Muscle of arm (tissue), 14 donors: ENCODE data around the gene RGCC. TPM values are rescaled to one million over a fixed set of nuclear protein-coding genes. Genes with fewer than 3 reads are reported as not detected.
"Not testable (repeated sequence)": the region's sequence is repeated elsewhere in the genome, so short reads cannot be mapped to it uniquely, and the experiment has no call there.

Experiments
- DNase-seq: peaks from one replicate; pipeline ENCODE4 v3.0.0-alpha.2; 2013
- long read RNA-seq, 11 donors: transcript quantifications; one replicate each; lab custom pipeline, GENCODE V29; 2026
- polyA plus RNA-seq, 12 donors: library from polyadenylated mRNA; unstranded; fragments of 120-200 nt; gene quantifications; one replicate each; pipeline ENCODE4 v1.2.1, GENCODE V29; 2013; ENCODE audit not compliant: insufficient read length in 12 of 12

RGCC gene
- polyA plus RNA-seq, result 10 to 100 TPM in 11 of 12 donors, not detected in 1; 17.0 to 91.9 (median 26.5) TPM
- long read RNA-seq, donor 1, partial matches to known transcripts, result 5 of 8 reads
- long read RNA-seq, donor 1, other reads (novel, unspliced or antisense), result 0 of 8 reads
- long read RNA-seq, donor 2, transcript RGCC-201 (5 exons, 960 nt), result major isoform, 28 of 35 reads
- long read RNA-seq, donor 2, partial matches to known transcripts, result 7 of 35 reads
- long read RNA-seq, donor 2, other reads (novel, unspliced or antisense), result 0 of 35 reads
- long read RNA-seq, donor 3, transcript RGCC-201 (5 exons, 960 nt), result major isoform, 13 of 13 reads
- long read RNA-seq, donor 3, partial matches to known transcripts, result 0 of 13 reads
- long read RNA-seq, donor 3, other reads (novel, unspliced or antisense), result 0 of 13 reads
- long read RNA-seq, donor 4, transcript RGCC-201 (5 exons, 960 nt), result major isoform, 9 of 9 reads
- long read RNA-seq, donor 4, partial matches to known transcripts, result 0 of 9 reads
- long read RNA-seq, donor 4, other reads (novel, unspliced or antisense), result 0 of 9 reads
- long read RNA-seq, donor 5, transcript RGCC-201 (5 exons, 960 nt), result major isoform, 17 of 24 reads
- long read RNA-seq, donor 5, partial matches to known transcripts, result 7 of 24 reads
- long read RNA-seq, donor 5, other reads (novel, unspliced or antisense), result 0 of 24 reads
- long read RNA-seq, donor 6, transcript RGCC-201 (5 exons, 960 nt), result major isoform, 16 of 16 reads
- long read RNA-seq, donor 6, partial matches to known transcripts, result 0 of 16 reads
- long read RNA-seq, donor 6, other reads (novel, unspliced or antisense), result 0 of 16 reads
- long read RNA-seq, donor 7, transcript RGCC-201 (5 exons, 960 nt), result major isoform, 14 of 14 reads
- long read RNA-seq, donor 7, partial matches to known transcripts, result 0 of 14 reads
- long read RNA-seq, donor 7, other reads (novel, unspliced or antisense), result 0 of 14 reads
- long read RNA-seq, donor 8, transcript RGCC-201 (5 exons, 960 nt), result major isoform, 18 of 18 reads
- long read RNA-seq, donor 8, partial matches to known transcripts, result 0 of 18 reads
- long read RNA-seq, donor 8, other reads (novel, unspliced or antisense), result 0 of 18 reads
- long read RNA-seq, donor 9, transcript RGCC-201 (5 exons, 960 nt), result major isoform, 18 of 18 reads
- long read RNA-seq, donor 9, partial matches to known transcripts, result 0 of 18 reads
- long read RNA-seq, donor 9, other reads (novel, unspliced or antisense), result 0 of 18 reads
- long read RNA-seq, donor 10, transcript RGCC-201 (5 exons, 960 nt), result major isoform, 30 of 30 reads
- long read RNA-seq, donor 10, partial matches to known transcripts, result 0 of 30 reads
- long read RNA-seq, donor 10, other reads (novel, unspliced or antisense), result 0 of 30 reads
- long read RNA-seq, donor 11, transcript RGCC-201 (5 exons, 960 nt), result major isoform, 16 of 16 reads
- long read RNA-seq, donor 11, partial matches to known transcripts, result 0 of 16 reads
- long read RNA-seq, donor 11, other reads (novel, unspliced or antisense), result 0 of 16 reads

GRCh38 chr13:41456768-41457588 is at the start of gene RGCC:
Gene RGCC (plus strand): TSS chr13:41457550. CDS start chr13:41457708, 158 bp downstream.
- peak; percentile 62 for DNase-seq

GRCh38 chr13:41408121-41408520 is 49.2 kb upstream of the RGCC start:
- DNase-seq, result no peak

DNA sequence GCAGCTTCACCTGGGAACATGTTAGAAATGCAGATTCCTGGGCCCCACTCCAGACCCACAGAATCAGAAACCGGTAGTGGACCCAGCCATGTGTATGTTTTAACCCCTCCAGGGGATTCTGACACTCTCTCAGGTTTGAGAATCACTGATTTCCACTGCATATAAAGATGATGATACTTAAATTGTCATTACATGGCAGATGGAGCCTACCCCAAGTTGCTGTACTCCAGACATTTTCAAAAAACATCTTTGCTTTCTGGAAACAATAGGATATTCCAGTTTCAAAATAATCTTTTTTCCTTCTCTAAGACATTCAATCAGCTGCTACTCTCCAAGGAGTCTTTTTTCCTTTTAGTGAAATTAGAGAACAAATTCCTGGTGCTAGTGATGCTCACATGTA is 48.6 kb upstream of the RGCC start:
- DNase-seq, result peak; percentile 35

GRCh38 chr13:41409611-41410010 is 47.7 kb upstream of the RGCC start:
- DNase-seq, result no peak

- no peak for DNase-seq
Measured at GRCh38 chr13:41411060-41411459, 46.3 kb upstream of the RGCC start.

- DNase-seq, result peak; percentile 56
Measured at GRCh38 chr13:41411522-41411921, 45.8 kb upstream of the RGCC start.

DNA sequence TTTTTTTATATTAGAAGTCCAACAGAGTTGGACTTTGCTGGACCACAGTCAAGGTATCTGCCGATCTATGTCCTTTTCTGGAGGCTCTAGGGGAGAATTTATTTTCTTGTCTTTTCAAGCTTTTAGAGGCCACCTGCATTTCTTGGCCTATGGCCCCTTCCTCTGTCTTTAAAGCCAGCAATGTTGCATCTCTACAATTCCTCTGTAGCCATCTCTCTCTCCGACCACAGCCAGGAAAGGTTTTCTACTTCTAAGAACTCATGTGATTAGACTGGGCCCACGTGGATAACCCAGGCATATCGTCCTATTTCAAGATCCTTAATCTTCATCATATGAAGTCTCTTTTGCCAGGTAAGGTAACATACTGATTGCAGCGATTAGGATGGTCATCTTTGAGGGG is 43.5 kb upstream of the RGCC start:
- peak; percentile 44 for DNase-seq

GRCh38 chr13:41416276-41416675 is 41.1 kb upstream of the RGCC start:
- no peak for DNase-seq

- no peak for DNase-seq
Measured at GRCh38 chr13:41418027-41418426, 39.3 kb upstream of the RGCC start.

- no peak for DNase-seq
Measured at GRCh38 chr13:41418731-41419130, 38.6 kb upstream of the RGCC start.

DNA sequence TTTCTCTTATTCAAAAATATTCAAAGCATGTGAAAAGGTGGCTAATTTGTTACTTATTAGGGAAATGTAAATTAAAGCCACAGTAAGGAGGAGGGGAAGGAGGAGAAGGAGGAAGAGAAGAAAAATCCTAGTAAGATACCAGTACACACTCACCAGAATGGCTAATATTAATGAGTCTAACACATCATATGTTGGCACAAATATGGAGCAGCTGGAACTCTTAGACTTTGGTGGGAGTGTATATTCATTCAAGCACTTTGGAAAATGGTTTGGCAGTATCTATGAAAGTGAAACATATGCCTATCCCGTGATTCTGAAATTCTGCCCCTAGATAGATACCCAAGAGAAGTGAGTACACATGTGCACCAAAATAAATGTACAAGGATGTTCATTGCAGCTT is 38.1 kb upstream of the RGCC start:
- no peak for DNase-seq

DNA sequence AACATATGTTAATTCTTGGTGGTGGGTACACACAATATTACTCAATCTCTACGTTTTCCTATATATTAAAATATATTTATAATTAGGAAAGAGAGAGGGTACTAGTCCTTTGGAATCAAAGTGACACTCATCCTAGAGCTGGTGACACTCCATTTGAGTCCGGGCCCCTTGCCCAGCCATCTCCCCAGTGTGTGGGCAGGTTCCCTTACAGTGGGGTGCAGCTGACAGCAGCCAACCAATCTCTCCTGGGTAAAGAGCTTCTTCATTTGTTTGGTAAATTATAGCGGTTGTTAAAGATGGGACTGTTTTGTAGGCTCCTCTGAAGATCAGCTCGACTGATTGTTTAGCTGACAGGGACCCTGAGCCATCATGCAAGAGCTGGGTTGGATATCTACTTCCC is 37.2 kb upstream of the RGCC start:
- DNase-seq, result no peak

GRCh38 chr13:41421330-41421729 is 36.0 kb upstream of the RGCC start:
- not testable (repeated sequence) for DNase-seq

DNA sequence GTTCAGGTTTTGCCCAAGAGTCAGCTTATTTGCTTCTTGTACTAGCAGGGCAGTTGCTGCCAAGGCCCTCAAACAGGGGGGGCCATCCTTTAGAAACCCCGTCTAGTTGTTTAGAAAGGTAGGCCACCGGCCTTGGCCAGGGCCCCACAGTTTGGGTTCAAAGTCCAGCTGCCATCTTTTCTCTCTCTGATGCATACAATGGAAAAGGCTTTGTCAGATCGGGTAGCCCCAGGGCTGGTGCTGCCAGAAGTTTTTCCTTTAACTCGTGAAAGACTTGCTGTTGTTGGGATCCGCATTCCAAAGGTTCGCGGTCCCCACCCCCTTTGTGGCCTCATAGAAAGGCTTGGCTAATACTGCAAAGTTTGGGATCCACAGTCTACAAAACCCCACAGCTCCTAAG is 35.4 kb upstream of the RGCC start:
- DNase-seq, result not testable (repeated sequence)

DNA sequence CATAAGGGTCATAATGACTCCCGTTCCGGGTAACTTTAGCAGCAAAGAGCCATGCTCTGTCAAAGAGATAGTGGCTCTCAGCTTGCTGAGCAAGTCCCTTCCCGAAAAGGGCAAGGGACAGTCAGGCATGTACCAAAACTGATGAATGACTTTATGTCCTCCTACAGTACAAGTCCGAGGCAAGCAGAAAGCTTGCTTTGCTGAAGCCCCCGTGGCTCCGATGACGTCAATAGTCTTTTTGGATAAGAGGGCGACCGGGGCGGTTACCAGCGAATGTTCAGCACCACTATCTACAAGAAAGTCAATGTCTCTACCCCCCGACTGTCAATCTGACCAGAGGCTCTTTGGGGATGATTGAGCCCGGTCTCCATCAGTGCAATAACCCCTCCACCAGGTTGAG is 34.1 kb upstream of the RGCC start:
- DNase-seq, result not testable (repeated sequence)

DNA sequence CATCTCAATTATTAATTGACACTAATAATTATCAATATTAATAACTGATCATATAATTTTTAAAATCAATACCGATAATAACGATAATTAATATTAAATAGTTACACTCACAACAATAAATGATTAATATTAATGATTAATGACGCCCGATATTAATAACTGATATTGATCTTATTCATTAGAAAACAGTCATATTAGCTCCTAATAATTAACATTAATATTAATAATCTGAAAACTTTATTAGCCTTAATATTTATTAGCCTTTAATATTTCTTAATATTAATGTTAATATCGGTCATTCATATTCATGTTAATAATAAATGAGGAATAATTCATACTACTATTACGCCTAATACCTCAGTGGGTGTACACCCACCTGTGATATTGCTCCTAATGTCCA is 32.7 kb upstream of the RGCC start:
- DNase-seq, result not testable (repeated sequence)

DNA sequence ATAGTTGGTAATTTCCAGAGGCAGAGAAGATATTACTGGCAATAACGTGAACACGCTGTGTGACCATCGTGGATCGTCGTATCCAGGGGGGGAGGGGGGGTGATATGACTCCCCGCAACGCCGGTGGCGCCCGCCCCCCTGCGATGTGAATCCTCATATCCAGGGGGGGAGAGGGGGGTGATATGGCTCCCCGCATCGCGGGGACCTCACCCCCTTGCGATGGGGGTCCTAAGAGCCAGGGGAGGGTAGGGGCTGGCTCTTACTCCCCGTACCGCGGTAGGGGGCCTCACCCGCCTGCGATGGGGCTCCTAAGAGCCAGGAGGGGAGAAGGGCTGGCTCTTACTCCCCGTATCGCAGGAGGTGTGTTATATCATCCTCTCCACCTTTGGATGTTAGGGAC is 31.3 kb upstream of the RGCC start:
- DNase-seq, result no peak

- no peak for DNase-seq
Measured at GRCh38 chr13:41427666-41428065, 29.7 kb upstream of the RGCC start.

DNA sequence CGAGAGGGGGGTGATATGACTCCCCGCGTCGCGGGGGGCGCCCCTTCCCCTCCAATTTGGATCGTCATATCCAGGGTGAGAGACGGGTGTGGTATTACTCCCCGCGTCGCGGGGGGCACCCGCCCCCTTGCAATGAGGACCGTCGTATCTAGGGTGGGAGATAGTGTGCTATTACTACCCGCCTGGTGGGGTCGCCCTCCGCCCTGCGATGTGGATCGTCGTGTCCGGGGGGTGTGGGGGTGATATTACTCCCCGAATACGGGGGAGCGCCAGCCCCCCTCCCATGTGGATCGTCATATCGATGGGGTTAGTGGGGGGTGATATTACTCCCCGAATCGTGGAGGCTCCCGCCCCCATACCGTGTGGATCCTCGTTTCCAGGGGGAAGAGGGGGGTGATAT is 29.2 kb upstream of the RGCC start:
- DNase-seq, result no peak

GRCh38 chr13:41434030-41434429 is 23.3 kb upstream of the RGCC start:
- not testable (repeated sequence) for DNase-seq
